ENCODE results near the gene ZNF222. TPM values are rescaled to one million over a fixed set of nuclear protein-coding genes. Genes with fewer than 3 reads are reported as not detected.

The ZNF222 gene
- total RNA-seq, result 3.4 TPM in 2 replicates

DNA sequence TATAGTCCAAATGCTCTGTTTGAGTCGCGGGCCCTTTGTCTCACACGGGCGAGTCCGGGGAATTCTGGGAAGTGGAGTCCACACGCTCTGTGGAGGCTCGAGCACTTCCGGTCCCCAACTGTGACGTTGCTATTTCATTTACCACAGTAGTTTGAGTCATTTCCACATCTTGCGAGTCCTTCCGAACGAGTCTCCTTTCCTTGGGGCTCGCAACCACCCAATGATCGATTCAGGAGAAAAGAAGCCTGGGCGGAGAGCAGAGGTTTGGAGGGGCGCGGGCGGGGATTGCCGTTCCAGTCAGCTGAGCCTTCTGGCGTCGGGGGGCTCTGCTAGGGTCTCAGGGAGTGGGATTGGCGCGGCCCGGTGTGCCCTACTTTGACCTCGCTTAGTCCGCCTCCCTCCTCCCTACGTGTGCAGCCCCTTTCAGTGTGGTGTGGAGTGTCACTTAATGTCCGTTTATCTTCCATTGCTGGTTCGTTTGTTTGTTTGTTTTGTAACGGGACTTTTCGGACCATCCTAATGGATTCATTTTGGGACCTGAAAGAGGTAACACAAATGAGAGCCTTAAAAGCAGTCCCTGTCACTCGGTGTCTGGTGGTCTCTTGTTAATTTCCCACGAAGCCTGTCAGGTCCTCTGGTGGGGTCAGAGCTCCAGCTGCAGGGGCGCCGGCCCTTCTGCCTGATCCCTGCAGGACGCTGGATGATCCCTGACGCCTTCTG is at the start of gene ZNF222:
TSS of gene ZNF222 (plus strand) at position 163 of the 720 bp plus-strand sequence. CDS start at position 221, 58 bp downstream.

GRCh38 chr19:43983912-43984686 is 41.1 kb upstream of the ZNF222 start, which contains the start of gene ZNF155:
TSS of gene ZNF155 (plus strand) at chr19:43984188. CDS start at chr19:43988544, 4,356 bp downstream.

DNA sequence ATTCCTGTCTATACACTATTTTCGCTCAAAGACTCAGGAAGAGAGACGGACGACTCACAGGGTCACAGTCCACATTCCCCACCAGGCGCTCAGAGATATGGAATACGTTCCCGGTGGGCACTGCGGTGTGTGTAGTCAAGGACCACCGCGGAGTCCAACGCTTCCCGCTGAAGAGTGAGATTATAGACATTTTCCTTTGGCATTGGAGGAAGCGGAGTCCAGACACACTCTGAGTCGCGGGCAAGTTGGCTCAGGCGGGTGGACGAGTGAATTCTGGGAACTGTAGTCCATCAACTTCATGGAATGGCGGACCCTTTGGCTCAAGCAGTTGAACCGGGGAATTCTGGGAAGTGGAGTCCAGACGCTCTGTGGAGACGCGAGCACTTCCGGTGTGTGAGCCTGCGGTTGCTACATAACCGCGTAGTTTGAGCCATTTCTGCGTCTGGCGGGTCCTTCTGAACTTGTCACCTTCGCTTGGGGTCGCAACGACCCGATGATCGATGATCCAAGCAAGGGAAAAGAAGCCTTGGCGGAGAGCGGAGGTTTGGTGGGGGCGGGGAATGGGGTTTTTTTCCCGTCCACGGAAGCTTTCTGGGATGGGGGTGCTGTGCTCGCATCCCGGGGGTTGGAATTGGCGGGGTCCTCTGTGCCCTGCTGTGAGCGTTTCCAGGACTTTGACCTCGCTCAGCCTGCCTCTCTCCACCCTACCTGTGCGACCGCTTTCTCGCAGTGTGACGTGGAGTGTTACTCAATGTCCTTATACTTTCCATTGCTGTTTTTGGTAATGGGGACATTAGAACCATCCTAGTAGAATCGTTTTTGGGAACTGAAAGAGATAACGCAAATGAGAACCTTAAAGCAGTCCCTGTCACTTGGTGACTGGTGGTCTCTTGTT is 22.4 kb upstream of the ZNF222 start, which contains the start of gene ZNF230:
TSS of gene ZNF230 (plus strand) at position 392 of the 895 bp plus-strand sequence. CDS start 4,122 bp downstream, outside the sequence.

GRCh38 chr19:44051650-44052402 is 26.6 kb downstream of the ZNF222 start, which contains the start of gene ZNF223:
TSS of gene ZNF223 (plus strand) at chr19:44052036. CDS start at chr19:44055177, 3,141 bp downstream.

GRCh38 chr19:44071824-44072542 is 46.8 kb downstream of the ZNF222 start, which contains the start of gene ZNF284:
TSS of gene ZNF284 (plus strand) at chr19:44072159. CDS start at chr19:44076390, 4,231 bp downstream.

Other genes starting within 250 kb of the ZNF222 start
- gene KCNN4, start 244.4 kb upstream of the ZNF222 start, total RNA-seq, result 22.8 and 24.8 TPM in 2 replicates
- gene LYPD5, start 222.9 kb upstream of the ZNF222 start, total RNA-seq, result 1.5 and 2.7 TPM in 2 replicates
- 5.1 and 11.7 TPM in 2 replicates for gene ZNF283, start 198.1 kb upstream of the ZNF222 start, total RNA-seq
- gene ZNF404, start 141.4 kb upstream of the ZNF222 start, total RNA-seq, result 0.96 and 1.3 TPM in 2 replicates
- gene ZNF45, start 90.1 kb upstream of the ZNF222 start, total RNA-seq, result 8.4 and 10.7 TPM in 2 replicates
- 1.7 and 2.6 TPM in 2 replicates for gene ZNF221, start 74.2 kb upstream of the ZNF222 start, total RNA-seq
- 4.0 and 4.6 TPM in 2 replicates for gene ZNF155, start 41.2 kb upstream of the ZNF222 start, total RNA-seq
- gene ZNF230, start 22.4 kb upstream of the ZNF222 start, total RNA-seq, result 1.9 and 2.2 TPM in 2 replicates
- gene ZNF223, start 26.7 kb downstream of the ZNF222 start, total RNA-seq, result 2.9 and 7.9 TPM in 2 replicates
- gene ZNF284, start 46.8 kb downstream of the ZNF222 start, total RNA-seq, result 2.2 and 2.3 TPM in 2 replicates
- 11.8 and 16.4 TPM in 2 replicates for gene ZNF224, start 69.0 kb downstream of the ZNF222 start, total RNA-seq
- 1.9 and 4.0 TPM in 2 replicates for gene ZNF225, start 88.0 kb downstream of the ZNF222 start, total RNA-seq
- gene ZNF234, start 116.2 kb downstream of the ZNF222 start, total RNA-seq, result 5.8 and 6.0 TPM in 2 replicates
- gene ZNF226, start 139.7 kb downstream of the ZNF222 start, total RNA-seq, result 7.2 and 9.0 TPM in 2 replicates
- 10.0 and 10.4 TPM in 2 replicates for gene ZNF227, start 187.2 kb downstream of the ZNF222 start, total RNA-seq
- 0.24 and 1.1 TPM in 2 replicates for gene ZNF233, start 234.5 kb downstream of the ZNF222 start, total RNA-seq

Measured in tracheal epithelial cell (primary cell).